Airway epithelial cell (primary cell): ENCODE data around the gene CLEC18B. TPM values are rescaled to one million over a fixed set of nuclear protein-coding genes. Genes with fewer than 3 reads are reported as not detected.

ENCODE experiments used
- total RNA-seq: library from RNA; depleted of rRNA; stranded (reverse); fragments of >200 nt; gene quantifications from 2 replicates; pipeline ENCODE4 v1.2.3, GENCODE V29; 2015

The CLEC18B gene
- total RNA-seq = 0.14 TPM in 1 of 2 replicates, not detected in the other

GRCh38 chr16:74420612-74421481, at the start of gene CLEC18B:
CLEC18B (minus strand) TSS chr16:74421478; CDS start chr16:74421270, 208 bp downstream.

Other genes starting within 250 kb of the CLEC18B start
- 114 and 125 TPM in 2 replicates for gene PSMD7, start 124.7 kb downstream of the CLEC18B start, total RNA-seq
- 0.14 and 0.28 TPM in 2 replicates for gene NPIPB15, start 45.2 kb downstream of the CLEC18B start, total RNA-seq
- gene GLG1, start 185.6 kb upstream of the CLEC18B start, total RNA-seq = 69.6 and 91.8 TPM in 2 replicates
- gene RFWD3, start 245.4 kb upstream of the CLEC18B start, total RNA-seq = 14.9 and 22.0 TPM in 2 replicates